KOPT-K1 (cell line): ENCODE measurements around the gene GALNT6.
"Not testable (repeated sequence)": the region's sequence is repeated elsewhere in the genome, so short reads cannot be mapped to it uniquely, and the experiment has no call there.

ENCODE experiments used
- H3K27ac ChIP-seq: fragments of 200-600 bp; sonication (generic); 2 replicates; pipeline ENCODE4 v1.5.1; 2016; ENCODE audit warnings: antibody characterized with exemption, mild to moderate bottlenecking, low read depth, low read length; ENCODE audit not compliant: poor library complexity, severe bottlenecking
- H3K36me3 ChIP-seq: fragments of 200-600 bp; sonication (generic); 2 replicates; pipeline ENCODE4 v1.5.1; 2017; ENCODE audit warnings: antibody characterized with exemption, mild to moderate bottlenecking, low read length, moderate library complexity; ENCODE audit not compliant: insufficient read depth
- H3K9me3 ChIP-seq: fragments of 200-600 bp; sonication (generic); 2 replicates; pipeline ENCODE4 v1.5.1; 2017; ENCODE audit warnings: antibody characterized with exemption, low read length, mild to moderate bottlenecking; ENCODE audit not compliant: insufficient read depth, poor library complexity, severe bottlenecking

The GALNT6 gene

GRCh38 chr12:51318846-51319599, 72.2 kb downstream of the GALNT6 start:
- peak overlapping the region; percentile 65 for H3K27ac ChIP-seq
- peaks cover 4% of the 10 kb centered on the region; the same call in 1 of the 2 replicates for H3K36me3 ChIP-seq

GRCh38 chr12:51318057-51318806, 73.0 kb downstream of the GALNT6 start:
- H3K36me3 ChIP-seq, H3K9me3 ChIP-seq: not testable (repeated sequence)
- H3K27ac ChIP-seq: peak overlapping the region; percentile 65

More at GRCh38 chr12:51318846-51319599, 72.2 kb downstream of the GALNT6 start:
- H3K9me3 ChIP-seq: no peaks in the 10 kb centered on the region

DNA sequence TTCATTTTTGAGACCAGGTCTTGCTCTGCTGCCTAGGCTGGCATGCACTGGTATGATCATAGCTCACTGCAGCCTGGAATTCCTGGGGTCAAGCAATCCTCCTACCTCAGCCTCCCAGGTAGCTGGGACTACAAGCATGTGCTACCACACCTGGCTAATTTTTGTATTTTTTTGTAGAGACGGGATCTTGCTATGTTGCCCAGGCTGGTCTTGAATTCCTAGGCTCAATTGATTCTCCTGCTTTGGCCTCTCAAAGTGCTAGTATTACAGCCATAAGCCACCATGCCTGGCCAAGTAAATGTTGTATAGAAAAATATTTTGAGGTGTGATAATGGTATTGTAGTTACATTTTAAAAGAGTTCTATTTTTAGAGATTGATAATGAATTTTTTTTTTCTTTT, 79.8 kb downstream of the GALNT6 start:
- H3K9me3 ChIP-seq: no peaks in the 10 kb centered on the region
- H3K27ac ChIP-seq: no peak overlapping the region
- H3K36me3 ChIP-seq: peaks cover 31% of the 10 kb centered on the region

DNA sequence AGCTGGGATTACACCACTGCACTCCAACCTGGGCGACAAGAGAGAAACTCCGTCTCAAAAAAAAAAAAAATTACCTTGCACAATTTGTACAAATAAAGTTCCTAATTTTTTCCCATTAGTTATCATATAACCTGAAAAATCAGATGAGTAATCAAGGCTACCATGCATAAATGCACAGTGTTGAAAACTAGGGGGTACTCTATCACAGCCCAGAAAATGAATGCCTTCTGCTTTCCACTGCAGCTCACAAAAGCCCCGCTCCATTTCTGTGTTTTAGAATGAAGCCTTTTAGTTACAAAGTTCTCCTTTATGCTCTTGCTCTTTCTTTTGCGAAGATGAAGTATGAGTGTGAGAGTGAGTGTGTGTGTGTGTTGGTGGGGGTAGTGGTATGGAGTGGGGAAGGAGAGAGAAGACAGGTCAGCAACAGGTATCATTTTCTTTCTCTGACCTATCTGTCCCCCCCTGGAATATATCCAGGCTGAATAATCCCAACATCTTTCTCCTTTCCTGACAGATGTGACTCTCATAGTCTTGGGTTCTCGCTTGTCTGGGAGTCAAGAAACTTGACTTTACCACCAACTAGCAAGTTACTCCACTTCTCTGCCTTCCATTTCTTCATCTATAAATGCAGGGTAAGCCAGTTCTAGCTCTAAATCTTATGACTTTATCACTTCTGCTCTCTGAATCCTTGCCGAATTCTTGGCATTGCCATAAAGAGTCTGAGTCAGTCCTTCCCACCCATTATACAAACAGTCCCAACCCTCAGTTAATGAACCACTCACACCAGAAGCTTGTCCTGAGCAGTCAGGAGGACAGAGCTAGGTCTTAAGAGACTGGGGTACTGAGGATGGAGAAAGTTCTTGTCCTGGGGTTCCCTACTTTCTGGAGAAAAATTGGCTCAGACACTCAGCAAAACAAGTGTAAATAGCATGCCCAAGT, 83.3 kb downstream of the GALNT6 start:
- Histone ChIP-seq H3K27ac (no peak overlapping the region), H3K36me3 (peaks cover 50% of the 10 kb centered on the region), H3K9me3 (no peaks in the 10 kb centered on the region)

DNA sequence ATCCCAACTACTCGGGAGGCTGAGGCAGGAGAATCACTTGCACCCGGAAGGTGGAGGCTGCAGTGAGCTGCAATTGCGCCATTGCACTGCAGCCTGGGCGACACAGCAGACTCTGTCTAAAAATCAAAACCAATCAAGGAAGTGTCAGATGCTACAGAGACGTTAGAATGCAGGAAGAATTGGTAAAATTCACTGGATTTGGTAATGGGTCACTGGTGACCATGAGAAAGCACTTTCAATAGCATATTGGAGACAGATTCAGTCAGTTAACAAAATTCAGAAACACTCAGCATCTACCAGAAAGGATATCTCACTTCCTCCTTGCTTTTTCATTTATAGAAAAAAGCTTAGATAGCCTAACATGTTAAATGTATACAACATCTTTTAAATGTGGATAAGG, 84.7 kb downstream of the GALNT6 start:
- no peak overlapping the region for H3K27ac ChIP-seq
- no peaks in the 10 kb centered on the region for H3K9me3 ChIP-seq
- H3K36me3 ChIP-seq: peaks cover 56% of the 10 kb centered on the region
